A549 treated with DMSO at 1 μM for 4 hours (cell line): ENCODE measurements around the gene APP. TPM values are rescaled to one million over a fixed set of nuclear protein-coding genes. Genes with fewer than 3 reads are reported as not detected.

Source experiments
- total RNA-seq: library from RNA; stranded (reverse); fragments of 200-300 nt; extraction: Qiagen RNA extraction; gene quantifications from 5 replicates; pipeline ENCODE4 v1.2.3, GENCODE V29; 2022; ENCODE audit warnings: low read depth

The APP gene
- 266 to 306 TPM (median 294 TPM) in 5 replicates for total RNA-seq

GRCh38 chr21:26170471-26171257 lies at the start of gene APP:
TSS of gene APP (minus strand) at chr21:26170770. CDS start at chr21:26170620, 150 bp downstream.

